IMR-90 (cell line): ENCODE results near the gene CCDC134. TPM values are rescaled to one million over a fixed set of nuclear protein-coding genes. Genes with fewer than 3 reads are reported as not detected.

Source experiments
- ATAC-seq: fragments of 200-7000 bp; cut with Tn5 transposase; 2 replicates; pipeline ENCODE4 v1.9.1; 2020; ENCODE audit warnings: low read depth, mild to moderate bottlenecking, moderate library complexity
- BruUV-seq: library from RNA; stranded (reverse); fragments of 400-500 nt; replicated peaks from 2 replicates; lab custom pipeline; 2021; lab: Mats Ljungman, UMichigan
- CTCF ChIA-PET: fragments of 300-600 bp; formaldehyde crosslinking; extraction: SDS; loops from one replicate; lab custom pipeline; 2021; ENCODE audit warnings: antibody characterized with exemption; lab: Yijun Ruan, JAX
- POLR2A ChIA-PET: fragments of 300-600 bp; sonication (Branson Sonifier 250); formaldehyde crosslinking; loops from one replicate; lab custom pipeline; 2022; ENCODE audit warnings: antibody characterized with exemption; ENCODE audit not compliant: unreplicated experiment; lab: Charles Lee
- DNase-seq: peaks from one replicate; pipeline ENCODE4 v3.0.0; 2013
- H2AFZ ChIP-seq: replicated peaks from 2 replicates; pipeline ENCODE3; 2013; ENCODE audit warnings: low read length, mild to moderate bottlenecking; ENCODE audit not compliant: poor library complexity
- H2AK5ac ChIP-seq: 2 replicates; pipeline ENCODE4 v1.6.1; 2013; ENCODE audit warnings: low read depth, low read length, inconsistent platforms
- H2AK9ac ChIP-seq: replicated peaks from 2 replicates; pipeline ENCODE3; 2013; ENCODE audit warnings: mild to moderate bottlenecking, low read depth, low read length, moderate library complexity; ENCODE audit not compliant: poor library complexity
- H2BK120ac ChIP-seq: 2 replicates; pipeline ENCODE4 v1.6.1; 2013; ENCODE audit warnings: low read depth, low read length, inconsistent platforms
- H2BK15ac ChIP-seq: 3 replicates; pipeline ENCODE4 v1.6.1; 2013; ENCODE audit warnings: low read depth, low read length, inconsistent platforms
- H2BK20ac ChIP-seq: 2 replicates; pipeline ENCODE4 v1.6.1; 2013; ENCODE audit warnings: low read depth, mild to moderate bottlenecking, inconsistent platforms, low read length, moderate library complexity
- H2BK5ac ChIP-seq: 2 replicates; pipeline ENCODE4 v1.6.1; 2013; ENCODE audit warnings: mild to moderate bottlenecking, low read depth, low read length, inconsistent platforms; ENCODE audit not compliant: poor library complexity, severe bottlenecking
- H3K14ac ChIP-seq: replicated peaks from 2 replicates; pipeline ENCODE4 v1.6.1; 2013; ENCODE audit warnings: low read depth, low read length, inconsistent platforms
- H3K18ac ChIP-seq: 2 replicates; pipeline ENCODE4 v1.6.1; 2013; ENCODE audit warnings: low read depth, low read length, control low read depth
- H3K23ac ChIP-seq: 2 replicates; pipeline ENCODE4 v1.6.1; 2013; ENCODE audit warnings: low read depth, low read length, inconsistent platforms
- H3K27ac ChIP-seq: 2 replicates; pipeline ENCODE4 v1.5.1; 2013; ENCODE audit warnings: mild to moderate bottlenecking, control low read depth, low read length; ENCODE audit not compliant: insufficient read depth
- H3K27me3 ChIP-seq: 2 replicates; pipeline ENCODE4 v1.6.1; 2013; ENCODE audit warnings: low read length; ENCODE audit not compliant: control insufficient read depth, insufficient read depth
- H3K36me3 ChIP-seq: 2 replicates; pipeline ENCODE4 v1.6.1; 2013; ENCODE audit warnings: low read length, mixed read lengths; ENCODE audit not compliant: control insufficient read depth, insufficient read depth
- H3K4ac ChIP-seq: 2 replicates; pipeline ENCODE4 v1.6.1; 2013; ENCODE audit warnings: low read depth, low read length, inconsistent platforms
- H3K4me1 ChIP-seq: 2 replicates; pipeline ENCODE4 v1.6.1; 2013; ENCODE audit warnings: low read length, mixed read lengths; ENCODE audit not compliant: control insufficient read depth, insufficient read depth
- H3K4me2 ChIP-seq: 2 replicates; pipeline ENCODE4 v1.6.1; 2013; ENCODE audit warnings: low read depth, mild to moderate bottlenecking, control low read depth, low read length, moderate library complexity
- H3K4me3 ChIP-seq: 2 replicates; pipeline ENCODE4 v1.5.1; 2013; ENCODE audit warnings: low read depth, mild to moderate bottlenecking, control low read depth, low read length, moderate library complexity; ENCODE audit not compliant: insufficient read depth
- H3K56ac ChIP-seq: 2 replicates; pipeline ENCODE4 v1.6.1; 2013; ENCODE audit warnings: low read length, inconsistent platforms; ENCODE audit not compliant: insufficient read depth; ENCODE audit errors: extremely low read depth
- H3K79me1 ChIP-seq, 2 experiments: 2 replicates each; pipeline ENCODE4 v1.6.1; 2013; ENCODE audit warnings: low read length in 2 of 2, inconsistent platforms in 1 of 2, low read depth in 1 of 2
- H3K9ac ChIP-seq: 2 replicates; pipeline ENCODE4 v1.6.1; 2013; ENCODE audit warnings: low read depth, low read length, control low read depth
- H3K9me1 ChIP-seq: 2 replicates; pipeline ENCODE4 v1.6.1; 2013; ENCODE audit warnings: low read length, inconsistent platforms; ENCODE audit not compliant: insufficient read depth
- H3K9me3 ChIP-seq: 2 replicates; pipeline ENCODE4 v1.6.1; 2013; ENCODE audit warnings: low read length; ENCODE audit not compliant: control insufficient read depth, insufficient read depth
- H4K20me1 ChIP-seq: 2 replicates; pipeline ENCODE4 v1.6.1; 2013; ENCODE audit warnings: low read length, inconsistent platforms; ENCODE audit not compliant: insufficient read depth
- H4K5ac ChIP-seq: 2 replicates; pipeline ENCODE4 v1.6.1; 2013; ENCODE audit warnings: mild to moderate bottlenecking, low read depth, low read length, control low read depth
- H4K8ac ChIP-seq, 2 experiments: 2 replicates each; pipeline ENCODE4 v1.6.1; 2013; ENCODE audit warnings: low read depth in 2 of 2, low read length in 2 of 2, control low read depth in 1 of 2, inconsistent platforms in 1 of 2
- H4K91ac ChIP-seq: 2 replicates; pipeline ENCODE4 v1.6.1; 2013; ENCODE audit warnings: low read depth, low read length, inconsistent platforms; ENCODE audit not compliant: insufficient read depth
- BHLHE40 ChIP-seq: fragments of 150-350 bp; IDR thresholded peaks from 2 replicates; pipeline ENCODE4 v1.6.1; 2016; ENCODE audit warnings: mild to moderate bottlenecking, low read depth, low read length
- CEBPB ChIP-seq: IDR thresholded peaks from 2 replicates; pipeline ENCODE4 v1.6.1; 2012; ENCODE audit warnings: low read depth, low read length, improper control_type of control experiment
- CHD1 ChIP-seq: IDR thresholded peaks from 2 replicates; pipeline ENCODE4 v1.6.1; 2012; ENCODE audit warnings: low read depth, low read length, improper control_type of control experiment
- CTCF ChIP-seq: conservative IDR thresholded peaks from 2 replicates; pipeline ENCODE4 v1.5.1; 2012; ENCODE audit warnings: mild to moderate bottlenecking, low read depth, low read length, improper control_type of control experiment
- MAFK ChIP-seq: IDR thresholded peaks from 2 replicates; pipeline ENCODE4 v1.6.1; 2012; ENCODE audit warnings: low read depth, low read length, improper control_type of control experiment
- MAZ ChIP-seq: IDR thresholded peaks from 2 replicates; pipeline ENCODE4 v1.6.1; 2012; ENCODE audit warnings: low read depth, mild to moderate bottlenecking, low read length, improper control_type of control experiment, moderate library complexity, borderline replicate concordance
- MXI1 ChIP-seq: IDR thresholded peaks from 2 replicates; pipeline ENCODE4 v1.6.1; 2012; ENCODE audit warnings: low read depth, mild to moderate bottlenecking, low read length, moderate library complexity, borderline replicate concordance
- NFE2L2 ChIP-seq: fragments of 150-350 bp; IDR thresholded peaks from 2 replicates; pipeline ENCODE4 v1.6.1; 2016; ENCODE audit warnings: low read depth, mild to moderate bottlenecking, low read length
- POLR2A ChIP-seq: IDR thresholded peaks from 2 replicates; pipeline ENCODE4 v1.6.1; 2012; ENCODE audit warnings: mild to moderate bottlenecking, low read depth, low read length
- RAD21 ChIP-seq: IDR thresholded peaks from 2 replicates; pipeline ENCODE4 v1.6.1; 2012; ENCODE audit warnings: low read length, improper control_type of control experiment
- SMC3 ChIP-seq: fragments of 150-350 bp; IDR thresholded peaks from 2 replicates; pipeline ENCODE4 v1.6.1; 2016; ENCODE audit warnings: low read depth, mild to moderate bottlenecking, antibody characterized with exemption, low read length, moderate library complexity
- USF2 ChIP-seq: fragments of 150-350 bp; IDR thresholded peaks from 2 replicates; pipeline ENCODE4 v1.6.1; 2017; ENCODE audit warnings: mild to moderate bottlenecking, antibody characterized with exemption, low read length, low read depth
- WGBS, 2 experiments: methylation state at CpG; one replicate each; pipeline versions ENCODE4 v1.1.5 to v1.1.7; 2013; ENCODE audit warnings: missing lambda C conversion rate in 2 of 2; ENCODE audit not compliant: insufficient read length in 1 of 2; ENCODE audit errors: extremely low coverage in 2 of 2; 5-methylcytosine and 5-hydroxymethylcytosine counted together
- dilution Hi-C: fragments of 300-500 bp; cut with HindIII; formaldehyde crosslinking; loops from one replicate; pipeline ENCODE4 v1.14.3; 2018; ENCODE audit warnings: low sequenced_read_pairs; ENCODE audit not compliant: unreplicated experiment
- in situ Hi-C: fragments of 300-500 bp; cut with MboI; formaldehyde crosslinking; loops from 3 replicates; pipeline ENCODE4 v1.14.3; 2019; ENCODE audit warnings: low sequenced_read_pairs, inconsistent platforms, mixed read lengths
- intact Hi-C: fragments of 100-400 bp; cut with micrococcal nuclease; formaldehyde crosslinking; loops from 2 replicates; pipeline ENCODE4 v1.10.0; 2022
- polyA plus RNA-seq, 3 experiments: library from polyadenylated mRNA; depleted of rRNA; stranded (reverse); fragments of >200 nt; gene quantifications; 2 replicates each; pipeline ENCODE4 v1.2.3, GENCODE V29; 2012; ENCODE audit warnings: low replicate concordance in 1 of 3
- total RNA-seq: library from RNA; depleted of rRNA; stranded (reverse); fragments of >200 nt; gene quantifications from 2 replicates; pipeline ENCODE4 v1.2.3, GENCODE V29; 2012

CCDC134 gene
- total and polyA plus RNA-seq, 2 of the 4 experiments (the other 2 are of a cell fraction): 5.1 to 7.0 TPM

- TF ChIP-seq MAZ (no peak), RAD21 (no peak), NFE2L2 (no peak)
Observed at GRCh38 chr22:41799486-41800347, 762 bp upstream of the CCDC134 start (continued).

- Histone ChIP-seq H2BK120ac (no peak overlapping the region), H3K9me1 (peaks cover 7% of the 10 kb centered on the region), H4K20me1 (no peaks in the 10 kb centered on the region), H3K9ac (peak overlapping the region; percentile 83), H2BK5ac (no peak overlapping the region), H3K14ac (peak overlapping the region; percentile 79), H3K18ac (no peak overlapping the region), H2AK5ac (no peak overlapping the region), H2BK20ac (no peak overlapping the region), H3K4me2 (peak overlapping the region; percentile 70), H4K5ac (no peak overlapping the region), H2AFZ (peak overlapping the region; percentile 100), H3K36me3 (no peaks in the 10 kb centered on the region), H4K8ac (peak overlapping the region; percentile 75 to 93; a peak in 1 of 4 replicates), H3K9me3 (no peaks in the 10 kb centered on the region), H3K4me3 (peak overlapping the region; percentile 91), H3K23ac (peak overlapping the region; percentile 70; the same call in 1 of the 2 replicates), H3K4me1 (peaks cover 11% of the 10 kb centered on the region), H3K27ac (no peak overlapping the region; the same call in 1 of the 2 replicates), H4K91ac (no peak overlapping the region), H3K56ac (no peak overlapping the region; the same call in 1 of the 2 replicates), H3K27me3 (no peaks in the 10 kb centered on the region), H3K79me1 (peaks cover 15 to 23% of the 10 kb centered on the region in 2 experiments; a peak in 3 of 4 replicates), H3K4ac (peak overlapping the region; percentile 48), H2AK9ac (peak overlapping the region; percentile 91), H2BK15ac (no peak overlapping the region)
- no CpG with 5 or more reads among the region's 4 CpGs for WGBS, 2 experiments
- POLR2A ChIA-PET: interaction anchor here (1.1 kb wide), 1 partner anchor 46 kb away, joined by 4 read pairs; no protein-coding TSS in a partner anchor
- DNase-seq: no peak
- CTCF ChIA-PET: interaction anchor here (1.0 to 1.9 kb wide), 2 partner anchors 37 to 104 kb away, joined by 3 to 7 read pairs; no protein-coding TSS in a partner anchor
- no peak for ATAC-seq
- dilution Hi-C loops (no loop called here), in situ Hi-C loops (no loop called here), intact Hi-C loops (no loop called here)
- BruUV-seq: no TSS peak
- TF ChIP-seq BHLHE40 (no peak), SMC3 (no peak), MAFK (no peak), NFE2L2 (no peak), CEBPB (no peak), POLR2A (no peak), USF2 (no peak), RAD21 (no peak), CTCF (no peak), CHD1 (no peak), MXI1 (no peak)
Observed at GRCh38 chr22:41801147-41801819, 804 bp downstream of the CCDC134 start.
